HepG2 (cell line): ENCODE data around the gene RSF1. TPM values are rescaled to one million over a fixed set of nuclear protein-coding genes. Genes with fewer than 3 reads are reported as not detected.

Source experiments
- AHR ChIP-seq: IDR thresholded peaks from 2 replicates; pipeline ENCODE4 v1.6.1; 2018; ENCODE audit warnings: missing genetic modification reagents, missing compliant biosample characterization
- GFI1 ChIP-seq: sonication (generic); formaldehyde crosslinking; IDR thresholded peaks from 2 replicates; pipeline ENCODE4 v1.5.0; 2020; ENCODE audit warnings: missing genetic modification reagents, mild to moderate bottlenecking, borderline replicate concordance
- GTF3A ChIP-seq: sonication (generic); formaldehyde crosslinking; conservative IDR thresholded peaks from 2 replicates; pipeline ENCODE4 v1.4.0; 2020; ENCODE audit warnings: mild to moderate bottlenecking, missing genetic modification reagents
- NCOA1 ChIP-seq: sonication (generic); formaldehyde crosslinking; IDR thresholded peaks from 2 replicates; pipeline ENCODE4 v1.9.0; 2021; ENCODE audit warnings: missing genetic modification reagents
- SALL2 ChIP-seq: sonication (generic); formaldehyde crosslinking; IDR thresholded peaks from 2 replicates; pipeline ENCODE4 v1.8.1; 2023; ENCODE audit warnings: mild to moderate bottlenecking, missing genetic modification reagents, inconsistent platforms
- SIX4 ChIP-seq: sonication (generic); formaldehyde crosslinking; IDR thresholded peaks from 2 replicates; pipeline ENCODE4 v1.4.0; 2020; ENCODE audit warnings: missing genetic modification reagents
- SMAD9 ChIP-seq: sonication (generic); formaldehyde crosslinking; IDR thresholded peaks from 2 replicates; pipeline ENCODE4 v1.5.1; 2020; ENCODE audit warnings: mild to moderate bottlenecking, missing genetic modification reagents
- SNAI1 ChIP-seq: sonication (generic); formaldehyde crosslinking; IDR thresholded peaks from 2 replicates; pipeline ENCODE4 v1.5.0; 2020; ENCODE audit warnings: mild to moderate bottlenecking, missing genetic modification reagents, borderline replicate concordance
- SP4 ChIP-seq: sonication (generic); formaldehyde crosslinking; IDR thresholded peaks from 2 replicates; pipeline ENCODE4 v1.8.1; 2023; ENCODE audit warnings: mild to moderate bottlenecking, missing genetic modification reagents
- ZBED4 ChIP-seq: sonication (generic); formaldehyde crosslinking; IDR thresholded peaks from 2 replicates; pipeline ENCODE4 v1.4.0; 2020; ENCODE audit warnings: missing genetic modification reagents, borderline replicate concordance
- ZBTB10 ChIP-seq: sonication (generic); formaldehyde crosslinking; IDR thresholded peaks from 2 replicates; pipeline ENCODE4 v1.4.0; 2020; ENCODE audit warnings: missing genetic modification reagents, borderline replicate concordance
- ZMYM3 ChIP-seq: sonication (generic); formaldehyde crosslinking; IDR thresholded peaks from 2 replicates; pipeline ENCODE4 v1.5.1; 2020; ENCODE audit warnings: mild to moderate bottlenecking, missing genetic modification reagents
- ZNF136 ChIP-seq: sonication (generic); formaldehyde crosslinking; IDR thresholded peaks from 2 replicates; pipeline ENCODE4 v1.8.1; 2022; ENCODE audit warnings: low read depth, mild to moderate bottlenecking, moderate library complexity, missing genetic modification reagents
- ZNF557 ChIP-seq: sonication (generic); formaldehyde crosslinking; IDR thresholded peaks from 2 replicates; pipeline ENCODE4 v1.4.0; 2020; ENCODE audit warnings: missing genetic modification reagents
- ZNF569 ChIP-seq: sonication (generic); formaldehyde crosslinking; IDR thresholded peaks from 2 replicates; pipeline ENCODE4 v1.5.0; 2020; ENCODE audit warnings: mild to moderate bottlenecking, missing genetic modification reagents, moderate library complexity, borderline replicate concordance
- ZNF713 ChIP-seq: sonication (generic); formaldehyde crosslinking; IDR thresholded peaks from 2 replicates; pipeline ENCODE4 v1.4.0; 2020; ENCODE audit warnings: mild to moderate bottlenecking, missing genetic modification reagents
- ZNF841 ChIP-seq: sonication (generic); formaldehyde crosslinking; IDR thresholded peaks from 2 replicates; pipeline ENCODE4 v1.8.1; 2023; ENCODE audit warnings: missing genetic modification reagents, borderline replicate concordance
- ZSCAN30 ChIP-seq: sonication (generic); formaldehyde crosslinking; IDR thresholded peaks from 2 replicates; pipeline ENCODE4 v1.5.0; 2020; ENCODE audit warnings: mild to moderate bottlenecking, missing genetic modification reagents
- polyA plus RNA-seq, 8 experiments: library from polyadenylated mRNA; depleted of rRNA in 3 of 8; stranded (reverse) in 7 of 8; unstranded in 1 of 8; fragments of >200 nt; fragmentation: Illumina TruSeq in 4 of 8; extraction: Trizol in 4 of 8; gene quantifications; 2 replicates each; pipeline versions ENCODE4 v1.2.1 to v1.2.3, GENCODE V29; 2011 to 2016; ENCODE audit warnings: low read depth in 4 of 8, missing spikeins in 1 of 8, mixed read lengths in 1 of 8; ENCODE audit not compliant: insufficient read depth in 1 of 8
- total RNA-seq, 5 experiments: library from RNA; depleted of rRNA; stranded (reverse); fragments of >200 nt; fragmentation: Illumina TruSeq; extraction: Trizol; gene quantifications; 2 replicates each; pipeline ENCODE4 v1.2.3, GENCODE V29; 2016; ENCODE audit warnings: low read depth in 1 of 5
- TF ChIP-seq, protein P1 (sequence below): sonication (generic); formaldehyde crosslinking; IDR thresholded peaks from 2 replicates; pipeline ENCODE4 v1.9.0; 2022; ENCODE audit warnings: missing genetic modification reagents, mild to moderate bottlenecking, borderline replicate concordance
- TF ChIP-seq, protein P2 (sequence below): IDR thresholded peaks from 2 replicates; pipeline ENCODE4 v1.6.1; 2016

Gene RSF1
- total and polyA plus RNA-seq, 2 of the 13 experiments (the other 11 are each of a cell fraction or from before 2014, with no cell fraction given): 15.5 to 33.1 TPM

- TF ChIP-seq ZBTB10 (CRISPR knock-in tag): no peak
- TF ChIP-seq GTF3A (CRISPR knock-in tag): peak; percentile 79; the same call in 1 of the 2 replicates
- no peak for TF ChIP-seq ZNF841 (CRISPR knock-in tag)
- peak; percentile 71; the same call in 1 of the 2 replicates for TF ChIP-seq ZBED4 (CRISPR knock-in tag)
- TF ChIP-seq GFI1 (CRISPR knock-in tag): no peak
- TF ChIP-seq SP4 (CRISPR knock-in tag): peak; percentile 31; the same call in 1 of the 2 replicates
- no peak for TF ChIP-seq ZNF713 (CRISPR knock-in tag)
- TF ChIP-seq SNAI1 (CRISPR knock-in tag): no peak
- peak; percentile 37; the same call in 1 of the 2 replicates for TF ChIP-seq NCOA1 (CRISPR knock-in tag)
- 0 out of 2 replicates have a peak, but pooled peaks have one; percentile 72 for TF ChIP-seq ZSCAN30 (CRISPR knock-in tag)
- TF ChIP-seq SMAD9 (CRISPR knock-in tag): no peak
- TF ChIP-seq AHR (CRISPR knock-in tag): peak; percentile 73; the same call in 1 of the 2 replicates
- TF ChIP-seq SIX4 (CRISPR knock-in tag): no peak
- peak; percentile 55; the same call in 1 of the 2 replicates for TF ChIP-seq SALL2 (CRISPR knock-in tag)
- peak; percentile 65; the same call in 1 of the 2 replicates for TF ChIP-seq ZMYM3 (CRISPR knock-in tag)
- peak; percentile 83; the same call in 1 of the 2 replicates for TF ChIP-seq ZNF136 (CRISPR knock-in tag)
- TF ChIP-seq, protein P1, sequence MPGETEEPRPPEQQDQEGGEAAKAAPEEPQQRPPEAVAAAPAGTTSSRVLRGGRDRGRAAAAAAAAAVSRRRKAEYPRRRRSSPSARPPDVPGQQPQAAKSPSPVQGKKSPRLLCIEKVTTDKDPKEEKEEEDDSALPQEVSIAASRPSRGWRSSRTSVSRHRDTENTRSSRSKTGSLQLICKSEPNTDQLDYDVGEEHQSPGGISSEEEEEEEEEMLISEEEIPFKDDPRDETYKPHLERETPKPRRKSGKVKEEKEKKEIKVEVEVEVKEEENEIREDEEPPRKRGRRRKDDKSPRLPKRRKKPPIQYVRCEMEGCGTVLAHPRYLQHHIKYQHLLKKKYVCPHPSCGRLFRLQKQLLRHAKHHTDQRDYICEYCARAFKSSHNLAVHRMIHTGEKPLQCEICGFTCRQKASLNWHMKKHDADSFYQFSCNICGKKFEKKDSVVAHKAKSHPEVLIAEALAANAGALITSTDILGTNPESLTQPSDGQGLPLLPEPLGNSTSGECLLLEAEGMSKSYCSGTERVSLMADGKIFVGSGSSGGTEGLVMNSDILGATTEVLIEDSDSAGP (CRISPR knock-in tag): peak; percentile 83
- no peak for TF ChIP-seq ZNF569 (CRISPR knock-in tag)
- 0 out of 2 replicates have a peak, but pooled peaks have one; percentile 43 for TF ChIP-seq ZNF557
- TF ChIP-seq, protein P2, sequence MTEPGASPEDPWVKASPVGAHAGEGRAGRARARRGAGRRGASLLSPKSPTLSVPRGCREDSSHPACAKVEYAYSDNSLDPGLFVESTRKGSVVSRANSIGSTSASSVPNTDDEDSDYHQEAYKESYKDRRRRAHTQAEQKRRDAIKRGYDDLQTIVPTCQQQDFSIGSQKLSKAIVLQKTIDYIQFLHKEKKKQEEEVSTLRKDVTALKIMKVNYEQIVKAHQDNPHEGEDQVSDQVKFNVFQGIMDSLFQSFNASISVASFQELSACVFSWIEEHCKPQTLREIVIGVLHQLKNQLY (CRISPR knock-in tag): 0 out of 2 replicates have a peak, but pooled peaks have one; percentile 45
Measured at GRCh38 chr11:77637345-77638165, 183.0 kb downstream of the RSF1 start, which contains the start of gene CLNS1A (continued).
